HCT116 (cell line): ENCODE data around the gene SSUH2. TPM values are rescaled to one million over a fixed set of nuclear protein-coding genes. Genes with fewer than 3 reads are reported as not detected.

Experiments used
- ATAC-seq: fragments of 200-7000 bp; cut with Tn5 transposase; 2 replicates; pipeline ENCODE4 v1.9.1; 2020; ENCODE audit warnings: mild to moderate bottlenecking, moderate library complexity
- BruUV-seq: library from RNA; stranded (reverse); fragments of 400-500 nt; replicated peaks from 2 replicates; lab custom pipeline; 2021; lab: Mats Ljungman, UMichigan
- CTCF ChIA-PET: fragments of 300-600 bp; sonication (Branson Sonifier 250); formaldehyde crosslinking; loops from one replicate; lab custom pipeline; 2021; ENCODE audit warnings: antibody characterized with exemption; lab: Charles Lee
- POLR2A ChIA-PET: fragments of 300-600, 350-600 bp; sonication (Branson Sonifier 250); formaldehyde crosslinking; loops from one replicate; lab custom pipeline; 2021; ENCODE audit warnings: antibody characterized with exemption; lab: Charles Lee
- RAD21 ChIA-PET, 2 experiments: fragments of 300-600 bp; sonication (Branson Sonifier 250); formaldehyde crosslinking; loops; one replicate each; lab custom pipeline; 2023; ENCODE audit warnings: low total read pairs in 2 of 2; ENCODE audit not compliant: uncharacterized antibody in 2 of 2, unreplicated experiment in 2 of 2, low non-redundant PET in 1 of 2; lab: Charles Lee
- DNase-seq: peaks from one replicate; pipeline ENCODE4 v3.0.0-alpha.2; 2010; ENCODE audit warnings: low read depth, low spot score
- H2AFZ ChIP-seq: fragments of 200-600 bp; shearing (Covaris generic), sonication (generic); 2 replicates; pipeline ENCODE4 v1.6.1; 2017; ENCODE audit warnings: low read depth, mixed run types, mixed read lengths, antibody characterized with exemption, low read length; ENCODE audit not compliant: poor library complexity, severe bottlenecking
- H3K27ac ChIP-seq: 2 replicates; pipeline ENCODE4 v1.5.1; 2012; ENCODE audit warnings: low read depth, low read length
- H3K27me3 ChIP-seq: fragments of 200-600 bp; sonication (generic); 2 replicates; pipeline ENCODE4 v1.6.1; 2016; ENCODE audit warnings: mixed run types, low read length, mixed read lengths; ENCODE audit not compliant: insufficient read depth
- H3K36me3 ChIP-seq, 2 experiments: fragments of 200-500 bp in 1 of 2; fragments of 200-600 bp in 1 of 2; sonication (Bioruptor generic) in 1 of 2; sonication (generic) in 1 of 2; 2 replicates each; pipeline versions ENCODE4 v1.5.1 to v1.6.1; 2014 to 2016; ENCODE audit warnings: low read length in 2 of 2, inconsistent platforms in 1 of 2, mixed read lengths in 1 of 2, mixed run types in 1 of 2; ENCODE audit not compliant: insufficient read depth in 2 of 2, control insufficient read depth in 1 of 2
- H3K4me1 ChIP-seq, 2 experiments: fragments of 200-600 bp in 1 of 2; sonication (generic) in 1 of 2; 2 replicates each; pipeline versions ENCODE4 v1.5.1 to v1.6.1; 2012 to 2017; ENCODE audit warnings: low read length in 2 of 2, inconsistent platforms in 1 of 2, mild to moderate bottlenecking in 1 of 2, mixed read lengths in 1 of 2, mixed run types in 1 of 2, moderate library complexity in 1 of 2; ENCODE audit not compliant: insufficient read depth in 2 of 2, control insufficient read depth in 1 of 2
- H3K4me2 ChIP-seq: fragments of 200-600 bp; sonication (generic); 2 replicates; pipeline ENCODE4 v1.6.1; 2017; ENCODE audit warnings: mixed run types, low read length, mixed read lengths
- H3K4me3 ChIP-seq, 2 experiments: fragments of 200-600 bp in 1 of 2; sonication (generic) in 1 of 2; replicated peaks in 1 of 2; 2 replicates each; pipeline ENCODE4 v1.5.1; 2011 to 2016; ENCODE audit warnings: low read length in 2 of 2, control low read depth in 1 of 2, low read depth in 1 of 2, mild to moderate bottlenecking in 1 of 2, mixed read lengths in 1 of 2, mixed run types in 1 of 2
- H3K79me2 ChIP-seq: fragments of 200-600 bp; sonication (generic); 2 replicates; pipeline ENCODE4 v1.6.1; 2017; ENCODE audit warnings: mild to moderate bottlenecking, mixed run types, low read length, moderate library complexity, mixed read lengths; ENCODE audit not compliant: insufficient read depth
- H3K9ac ChIP-seq: fragments of 200-600 bp; sonication (generic); 2 replicates; pipeline ENCODE4 v1.6.1; 2016; ENCODE audit warnings: low read length, mixed read lengths
- H3K9me2 ChIP-seq: fragments of 200-600 bp; sonication (generic), shearing (Covaris generic); 2 replicates; pipeline ENCODE4 v1.6.1; 2017; ENCODE audit warnings: mixed run types, mild to moderate bottlenecking, moderate library complexity; ENCODE audit not compliant: insufficient read depth
- H3K9me3 ChIP-seq, 2 experiments: fragments of 200-500 bp in 1 of 2; fragments of 200-600 bp in 1 of 2; sonication (Bioruptor generic) in 1 of 2; sonication (generic) in 1 of 2; 2 replicates each; pipeline ENCODE4 v1.6.1; 2014 to 2017; ENCODE audit warnings: low read length in 2 of 2, mixed read lengths in 2 of 2, inconsistent platforms in 1 of 2, low read depth in 1 of 2, mild to moderate bottlenecking in 1 of 2, mixed run types in 1 of 2, moderate library complexity in 1 of 2; ENCODE audit not compliant: control insufficient read depth in 1 of 2, insufficient read depth in 1 of 2
- H4K20me1 ChIP-seq: fragments of 200-600 bp; sonication (generic), shearing (Covaris generic); 2 replicates; pipeline ENCODE4 v1.6.1; 2017; ENCODE audit warnings: mixed run types, mild to moderate bottlenecking, moderate library complexity; ENCODE audit not compliant: insufficient read depth
- CBX3 ChIP-seq: IDR thresholded peaks from 2 replicates; pipeline ENCODE4 v1.6.1; 2012; ENCODE audit warnings: low read depth
- CEBPB ChIP-seq: IDR thresholded peaks from 2 replicates; pipeline ENCODE4 v1.6.1; 2012; ENCODE audit warnings: low read depth
- ELF1 ChIP-seq: IDR thresholded peaks from 2 replicates; pipeline ENCODE4 v1.6.1; 2012; ENCODE audit warnings: low read depth, borderline replicate concordance
- EZH2 ChIP-seq: fragments of 200-600 bp; sonication (generic); IDR thresholded peaks from 2 replicates; pipeline ENCODE4 v1.6.1; 2017; ENCODE audit warnings: antibody characterized with exemption, mixed run types
- EZH2phosphoT487 ChIP-seq: fragments of 200-600 bp; IDR thresholded peaks from 2 replicates; pipeline ENCODE4 v1.6.1; 2018; ENCODE audit warnings: antibody characterized with exemption, borderline replicate concordance
- FOSL1 ChIP-seq: IDR thresholded peaks from 2 replicates; pipeline ENCODE4 v1.6.1; 2012; ENCODE audit warnings: low read depth
- JUND ChIP-seq: IDR thresholded peaks from 2 replicates; pipeline ENCODE4 v1.6.1; 2012
- RAD21 ChIP-seq: IDR thresholded peaks from 2 replicates; pipeline ENCODE4 v1.6.1; 2012; ENCODE audit warnings: low read depth, mild to moderate bottlenecking
- REST ChIP-seq: IDR thresholded peaks from 2 replicates; pipeline ENCODE4 v1.6.1; 2012; ENCODE audit warnings: low read depth
- SIN3A ChIP-seq: IDR thresholded peaks from 2 replicates; pipeline ENCODE4 v1.6.1; 2012; ENCODE audit warnings: low read depth
- SP1 ChIP-seq: IDR thresholded peaks from 2 replicates; pipeline ENCODE4 v1.6.1; 2012; ENCODE audit warnings: low read depth
- TCF7L2 ChIP-seq: IDR thresholded peaks from 2 replicates; pipeline ENCODE4 v1.7.0; 2011; ENCODE audit warnings: borderline replicate concordance, inconsistent platforms; ENCODE audit not compliant: insufficient read depth, insufficient read length; ENCODE audit errors: extremely low read depth
- YY1 ChIP-seq: IDR thresholded peaks from 2 replicates; pipeline ENCODE4 v1.6.1; 2011; ENCODE audit warnings: low read length, low read depth, moderate library complexity, mild to moderate bottlenecking; ENCODE audit not compliant: insufficient replicate concordance; ENCODE audit errors: extremely low read depth
- ZFX ChIP-seq: fragments of 450-650 bp; IDR thresholded peaks from 2 replicates; pipeline ENCODE4 v1.6.1; 2017
- ZNF274 ChIP-seq: fragments of 200-500 bp; sonication (Bioruptor generic); IDR thresholded peaks from 2 replicates; pipeline ENCODE4 v1.6.1; 2014; ENCODE audit warnings: mild to moderate bottlenecking, low read depth, low read length, inconsistent platforms
- intact Hi-C: fragments of 100-400 bp; cut with micrococcal nuclease; formaldehyde crosslinking; loops from 2 replicates; pipeline ENCODE4 v1.10.0; 2022
- total RNA-seq: library from RNA; stranded (reverse); gene quantifications from one replicate; pipeline ENCODE4 v1.2.1, GENCODE V29; 2021; ENCODE audit not compliant: unreplicated experiment
- TF ChIP-seq, protein P1 (sequence below): IDR thresholded peaks from 2 replicates; pipeline ENCODE4 v1.6.1; 2012
- TF ChIP-seq, protein P2 (sequence below): IDR thresholded peaks from 2 replicates; pipeline ENCODE4 v1.6.1; 2012
- TF ChIP-seq, protein P3 (sequence below): IDR thresholded peaks from 2 replicates; pipeline ENCODE4 v1.6.1; 2011; ENCODE audit warnings: mild to moderate bottlenecking, low read length, moderate library complexity; ENCODE audit not compliant: insufficient replicate concordance; ENCODE audit errors: extremely low read depth

Gene SSUH2
- total RNA-seq, 1 experiment from 2014 or later = 0.76 TPM

GRCh38 chr3:8681349-8681748 lies 36.8 kb upstream of the SSUH2 start:
- Histone ChIP-seq H3K36me3 (no peaks in the 10 kb centered on the region), H3K79me2 (no peaks in the 10 kb centered on the region), H4K20me1 (no peaks in the 10 kb centered on the region), H2AFZ (no peak overlapping the region), H3K9me3 (no peaks in the 10 kb centered on the region), H3K4me2 (no peak overlapping the region), H3K27ac (no peak overlapping the region), H3K4me1 (peaks cover 0 to 21% of the 10 kb centered on the region in 2 experiments; a peak in 2 of 4 replicates), H3K9ac (no peak overlapping the region), H3K4me3 (no peak overlapping the region), H3K27me3 (no peaks in the 10 kb centered on the region), H3K9me2 (no peaks in the 10 kb centered on the region)
- TF ChIP-seq EZH2 (no peak), TCF7L2 (no peak), EZH2phosphoT487 (no peak), CEBPB (no peak), ZFX (no peak), SIN3A (no peak), REST (no peak), ELF1 (no peak), ZNF274 (no peak), RAD21 (no peak), CBX3 (no peak), FOSL1 (no peak), SP1 (no peak), JUND (no peak), YY1 (no peak)
- TF ChIP-seq, protein P1, sequence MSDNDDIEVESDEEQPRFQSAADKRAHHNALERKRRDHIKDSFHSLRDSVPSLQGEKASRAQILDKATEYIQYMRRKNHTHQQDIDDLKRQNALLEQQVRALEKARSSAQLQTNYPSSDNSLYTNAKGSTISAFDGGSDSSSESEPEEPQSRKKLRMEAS = no peak
- TF ChIP-seq, protein P2, sequence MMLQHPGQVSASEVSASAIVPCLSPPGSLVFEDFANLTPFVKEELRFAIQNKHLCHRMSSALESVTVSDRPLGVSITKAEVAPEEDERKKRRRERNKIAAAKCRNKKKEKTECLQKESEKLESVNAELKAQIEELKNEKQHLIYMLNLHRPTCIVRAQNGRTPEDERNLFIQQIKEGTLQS = no peak
- TF ChIP-seq, protein P3, sequence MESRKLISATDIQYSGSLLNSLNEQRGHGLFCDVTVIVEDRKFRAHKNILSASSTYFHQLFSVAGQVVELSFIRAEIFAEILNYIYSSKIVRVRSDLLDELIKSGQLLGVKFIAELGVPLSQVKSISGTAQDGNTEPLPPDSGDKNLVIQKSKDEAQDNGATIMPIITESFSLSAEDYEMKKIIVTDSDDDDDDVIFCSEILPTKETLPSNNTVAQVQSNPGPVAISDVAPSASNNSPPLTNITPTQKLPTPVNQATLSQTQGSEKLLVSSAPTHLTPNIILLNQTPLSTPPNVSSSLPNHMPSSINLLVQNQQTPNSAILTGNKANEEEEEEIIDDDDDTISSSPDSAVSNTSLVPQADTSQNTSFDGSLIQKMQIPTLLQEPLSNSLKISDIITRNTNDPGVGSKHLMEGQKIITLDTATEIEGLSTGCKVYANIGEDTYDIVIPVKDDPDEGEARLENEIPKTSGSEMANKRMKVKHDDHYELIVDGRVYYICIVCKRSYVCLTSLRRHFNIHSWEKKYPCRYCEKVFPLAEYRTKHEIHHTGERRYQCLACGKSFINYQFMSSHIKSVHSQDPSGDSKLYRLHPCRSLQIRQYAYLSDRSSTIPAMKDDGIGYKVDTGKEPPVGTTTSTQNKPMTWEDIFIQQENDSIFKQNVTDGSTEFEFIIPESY = no peak
- intact Hi-C loops = no loop called here
- RAD21 ChIA-PET = no interaction called here
- no peak for ATAC-seq
- BruUV-seq = no TSS peak
- CTCF ChIA-PET = no interaction called here
- POLR2A ChIA-PET = no interaction called here
- no peak for DNase-seq
